NCI-H524 (cell line): ENCODE data around the gene RAG1.
A peak's percentile ranks its signal among the peaks of the same experiment; 100 is the strongest.

Experiments used
- DNase-seq, 2 experiments: peaks; one replicate each; lab custom pipeline; 2025; lab: John Stamatoyannopoulos, UW

Gene RAG1

GRCh38 chr11:36590513-36590912 lies 22.7 kb downstream of the RAG1 start:
- no peak for DNase-seq

- DNase-seq = no peak
Measured at GRCh38 chr11:36591433-36591832, 23.6 kb downstream of the RAG1 start.

- peak; percentile 92 to 93 for DNase-seq
Measured at GRCh38 chr11:36594316-36594989, 26.6 kb downstream of the RAG1 start, which contains the start of gene IFTAP. Gene IFTAP, plus strand, starts transcription at chr11:36594502. Its CDS starts 15,602 bp downstream, at chr11:36610104.

GRCh38 chr11:36596880-36597279 lies 29.1 kb downstream of the RAG1 start:
- no peak for DNase-seq

- no peak for DNase-seq
Measured at GRCh38 chr11:36598051-36598450, 30.2 kb downstream of the RAG1 start, which contains the start of gene RAG2. Gene RAG2, minus strand, starts transcription at chr11:36598236. Its CDS starts 4,068 bp downstream, at chr11:36594168.

GRCh38 chr11:36600180-36600579 lies 32.4 kb downstream of the RAG1 start:
- DNase-seq = no peak

- DNase-seq = no peak
Measured at GRCh38 chr11:36601155-36601554, 33.3 kb downstream of the RAG1 start.

GRCh38 chr11:36602135-36602534 lies 34.3 kb downstream of the RAG1 start:
- DNase-seq = no peak

GRCh38 chr11:36605221-36606216 lies 37.7 kb downstream of the RAG1 start:
- no peak for DNase-seq

GRCh38 chr11:36608491-36609199 lies 40.8 kb downstream of the RAG1 start:
- no peak for DNase-seq

- no peak for DNase-seq
Measured at GRCh38 chr11:36609383-36609782, 41.6 kb downstream of the RAG1 start.

- DNase-seq = no peak
Measured at GRCh38 chr11:36615826-36616225, 48.0 kb downstream of the RAG1 start.

- DNase-seq = no peak
Measured at GRCh38 chr11:36617543-36618362, 49.9 kb downstream of the RAG1 start.

- no peak for DNase-seq
Measured at GRCh38 chr11:36618363-36619047, 50.7 kb downstream of the RAG1 start.

- peak in 1 of 2 experiments; percentile 53 for DNase-seq
Measured at GRCh38 chr11:36619502-36619901, 51.7 kb downstream of the RAG1 start.

- no peak for DNase-seq
Measured at GRCh38 chr11:36620246-36620645, 52.4 kb downstream of the RAG1 start.

GRCh38 chr11:36622431-36623136 lies 54.8 kb downstream of the RAG1 start:
- DNase-seq = peak; percentile 1 to 19

- DNase-seq = no peak
Measured at GRCh38 chr11:36623494-36623893, 55.7 kb downstream of the RAG1 start.

GRCh38 chr11:36627006-36627405 lies 59.2 kb downstream of the RAG1 start:
- DNase-seq = no peak

GRCh38 chr11:36627471-36627870 lies 59.7 kb downstream of the RAG1 start:
- DNase-seq = no peak
